Measurements from ENCODE around the gene MFRP. TPM values are rescaled to one million over a fixed set of nuclear protein-coding genes. Genes with fewer than 3 reads are reported as not detected.
"Not testable (repeated sequence)": the region's sequence is repeated elsewhere in the genome, so short reads cannot be mapped to it uniquely, and the experiment has no call there.

The MFRP gene
- not detected for total RNA-seq

GRCh38 chr11:119346605-119347004 lies at the start of gene MFRP:
MFRP (minus strand) TSS chr11:119346705; CDS start chr11:119346513, 192 bp downstream.
- Histone ChIP-seq H3K4me1 (peaks cover 1 to 6% (median 6%) of the 10 kb centered on the region in 3 donors), H3K36me3 (no peaks in the 10 kb centered on the region), H3K9me3 (no peaks in the 10 kb centered on the region), H3K4me3 (no peak within 1 kb of the TSS), H3K27me3 (peaks cover 0 to 23% (median 0%) of the 10 kb centered on the region in 4 donors), H3K27ac (peak within 1 kb of the TSS in 1 of 4 donors; percentile 14)
- WGBS, 2 donors, result 41 to 45% methylated on average over 5 to 6 of the region's 6 CpGs
- TF ChIP-seq POLR2A (IDR thresholded peaks at IDR 0.05) (no peak), CTCF (IDR thresholded peaks at IDR 0.05) (no peak)
- intact Hi-C loops (cut with DNase I), result no loop called here
- DNase-seq, result no peak

GRCh38 chr11:119391275-119391674 lies 44.8 kb upstream of the MFRP start:
- H3K36me3 ChIP-seq, result no peaks in the 10 kb centered on the region
- H3K4me1 ChIP-seq, result no peaks in the 10 kb centered on the region
- no peak for TF ChIP-seq CTCF (IDR thresholded peaks at IDR 0.05)
- no peak for TF ChIP-seq POLR2A (IDR thresholded peaks at IDR 0.05)
- 84 to 91% methylated on average over 5 to 7 of the region's 7 CpGs for WGBS, 2 donors
- no peak for DNase-seq
- intact Hi-C loops (cut with DNase I), result no loop called here
- H3K9me3 ChIP-seq, result no peaks in the 10 kb centered on the region
- no peak overlapping the region for H3K27ac ChIP-seq
- H3K4me3 ChIP-seq, result no peak overlapping the region
- H3K27me3 ChIP-seq, result no peaks in the 10 kb centered on the region

- intact Hi-C loops (cut with DNase I), result no loop called here
- DNase-seq, result no peak
- peak in 3 of 6 experiments; percentile 8 to 53 (median 28) for TF ChIP-seq CTCF (IDR thresholded peaks at IDR 0.05)
- TF ChIP-seq POLR2A (IDR thresholded peaks at IDR 0.05), result no peak
- Histone ChIP-seq H3K36me3 (no peaks in the 10 kb centered on the region), H3K27ac (no peak overlapping the region), H3K9me3 (no peaks in the 10 kb centered on the region), H3K4me3 (no peak overlapping the region), H3K27me3 (peaks cover 0 to 3% (median 0%) of the 10 kb centered on the region in 4 donors), H3K4me1 (no peaks in the 10 kb centered on the region)
- 58 to 84% methylated on average over 5 of the region's 5 CpGs for WGBS, 2 donors
These were observed 43.2 kb upstream of the MFRP start for GRCh38 chr11:119389611-119390254.

- Histone ChIP-seq H3K4me1 (no peaks in the 10 kb centered on the region), H3K4me3 (no peak overlapping the region), H3K27ac (no peak overlapping the region), H3K9me3 (no peaks in the 10 kb centered on the region), H3K27me3 (peaks cover 0 to 9% (median 0%) of the 10 kb centered on the region in 4 donors), H3K36me3 (no peaks in the 10 kb centered on the region)
- no peak for DNase-seq
- TF ChIP-seq CTCF (IDR thresholded peaks at IDR 0.05) (no peak), POLR2A (IDR thresholded peaks at IDR 0.05) (no peak)
- intact Hi-C loops (cut with DNase I), result no loop called here
- WGBS, 2 donors, result 78 to 81% methylated on average over 3 to 4 of the region's 7 CpGs
These were observed 41.6 kb upstream of the MFRP start for GRCh38 chr11:119388103-119388502.

GRCh38 chr11:119384332-119384731 lies 37.8 kb upstream of the MFRP start:
- intact Hi-C loops (cut with DNase I), result no loop called here
- TF ChIP-seq POLR2A (IDR thresholded peaks at IDR 0.05), result no peak
- no peak for TF ChIP-seq CTCF (IDR thresholded peaks at IDR 0.05)
- peaks cover 5 to 22% (median 15%) of the 10 kb centered on the region in 3 donors for H3K4me1 ChIP-seq
- no peak overlapping the region for H3K27ac ChIP-seq
- no peaks in the 10 kb centered on the region for H3K9me3 ChIP-seq
- no peak for DNase-seq
- no peaks in the 10 kb centered on the region for H3K36me3 ChIP-seq
- no peak overlapping the region for H3K4me3 ChIP-seq
- WGBS, 2 donors, result 96 to 97% methylated on average over 2 of the region's 2 CpGs
- peaks cover 0 to 9% (median 0%) of the 10 kb centered on the region in 4 donors for H3K27me3 ChIP-seq

- H3K4me3 ChIP-seq; H3K36me3 ChIP-seq; H3K27me3 ChIP-seq; DNase-seq; H3K9me3 ChIP-seq; intact Hi-C loops (cut with DNase I): not testable (repeated sequence)
- H3K27ac ChIP-seq, result peak overlapping the region in 1 of 4 donors; percentile 58
- H3K4me1 ChIP-seq, result peaks cover 5 to 32% (median 17%) of the 10 kb centered on the region in 3 donors
- WGBS, 2 donors, result 84 to 91% methylated on average over 10 to 11 of the region's 14 CpGs
These were observed 36.0 kb upstream of the MFRP start for GRCh38 chr11:119382513-119382912.

Data from esophagus squamous epithelium (tissue), 5 donors.